Mammary epithelial cell (primary cell): ENCODE measurements around the gene DLG1.
"Not testable (repeated sequence)": the region's sequence is repeated elsewhere in the genome, so short reads cannot be mapped to it uniquely, and the experiment has no call there.

Experiments used
- CTCF ChIP-seq, 2 donors: IDR thresholded peaks in 1 of 2; conservative IDR thresholded peaks in 1 of 2; 2 replicates each; pipeline ENCODE4 v1.5.1; 2011 to 2012; ENCODE audit warnings: inconsistent platforms in 2 of 2, low read length in 2 of 2, mild to moderate bottlenecking in 2 of 2, control low read depth in 1 of 2, low read depth in 1 of 2; ENCODE audit not compliant: insufficient read depth in 1 of 2; ENCODE audit errors: extremely low read depth in 1 of 2
- EZH2 ChIP-seq: IDR thresholded peaks from 2 replicates; pipeline ENCODE4 v1.6.1; 2012; ENCODE audit warnings: low read length, inconsistent platforms, borderline replicate concordance

- not testable (repeated sequence) for TF ChIP-seq CTCF (conservative IDR thresholded peaks at IDR 0.05 in 1 of 2, IDR thresholded peaks at IDR 0.05 in 1 of 2; ENCODE audit: extremely low read depth in 1 of 2, insufficient read depth in 1 of 2, low read depth in 1 of 2, low read length in 2 of 2); EZH2
Observed at GRCh38 chr3:197193759-197194158, 104.7 kb downstream of the DLG1 start.
